NCI-H526 (cell line): ENCODE data around the gene SERINC3.

Source experiments
- DNase-seq, 2 experiments: peaks; one replicate each; lab custom pipeline; 2025; lab: John Stamatoyannopoulos, UW

SERINC3 gene

DNA sequence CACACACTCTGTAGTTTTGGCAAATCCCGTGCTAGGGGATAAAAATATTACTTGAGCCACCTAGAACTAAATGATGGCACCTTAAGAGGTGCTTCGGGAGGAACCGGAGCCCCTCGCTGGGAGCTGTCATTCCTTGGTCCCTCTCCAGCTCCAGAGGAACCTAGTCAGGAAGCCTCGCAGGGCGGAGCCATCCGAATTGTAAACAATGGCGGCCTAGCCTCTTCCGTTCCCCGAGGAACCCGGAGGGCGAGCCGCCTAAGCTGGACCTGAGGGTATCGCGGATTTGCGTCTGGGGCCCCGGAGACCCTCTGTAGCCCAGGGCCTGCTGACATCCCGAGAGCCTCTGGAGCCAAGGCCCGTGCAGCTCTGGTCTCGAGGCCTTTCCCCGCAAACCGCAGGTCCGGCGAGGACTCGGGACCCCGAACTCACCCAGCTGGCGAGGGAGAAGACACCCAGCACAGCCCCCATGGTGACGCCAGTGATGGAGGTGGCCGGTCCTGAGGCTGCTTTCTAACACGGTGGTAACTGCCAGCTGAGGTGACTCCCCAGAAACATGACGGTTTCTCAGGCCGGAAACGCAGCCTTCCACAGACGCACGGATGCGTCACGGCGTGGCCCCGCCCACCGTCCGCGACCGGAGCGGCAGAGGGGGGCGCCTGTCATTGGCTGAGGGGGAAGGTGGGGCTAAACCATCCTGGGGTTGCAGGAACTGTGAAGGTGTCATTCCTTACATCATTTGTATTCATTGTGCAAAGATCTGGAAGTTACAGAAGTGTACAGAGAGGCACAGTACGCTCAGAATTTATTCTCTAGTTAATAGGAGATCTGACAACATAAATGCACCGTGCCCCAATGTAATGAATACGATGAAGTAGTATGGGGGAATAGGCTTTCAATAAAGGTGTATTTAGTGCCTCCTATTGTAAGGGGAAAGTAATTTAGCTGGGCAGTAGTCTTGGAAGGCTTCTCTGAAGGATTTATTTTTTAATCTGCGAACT, at the start of gene SERINC3:
SERINC3 (minus strand) TSS at position 587 of the 998 bp plus-strand sequence; CDS start at position 468, 119 bp downstream.
- DNase-seq = peak; percentile 90 to 96

- DNase-seq = no peak
Measured at GRCh38 chr20:44571362-44571988, 49.6 kb upstream of the SERINC3 start.

- DNase-seq = no peak
Measured at GRCh38 chr20:44570367-44570766, 48.5 kb upstream of the SERINC3 start.

DNA sequence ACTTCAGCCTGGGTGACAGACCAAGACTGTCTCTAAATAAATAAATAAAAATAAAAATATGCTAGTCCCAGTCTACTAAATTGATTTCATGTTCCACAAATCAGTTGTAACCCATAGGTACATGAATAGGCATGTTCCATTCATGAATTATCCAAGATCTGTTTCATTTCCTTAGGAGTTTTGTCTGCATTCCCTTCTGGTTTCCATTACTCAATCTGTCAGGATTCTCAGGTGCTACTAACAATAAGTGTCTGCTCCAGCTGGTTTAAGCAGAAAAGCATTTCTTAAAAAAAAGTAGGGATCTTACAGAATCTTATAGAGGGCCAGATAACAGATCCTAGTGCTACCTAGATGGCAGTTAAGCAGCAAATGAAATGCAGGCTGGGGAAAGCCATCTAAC, 44.9 kb upstream of the SERINC3 start:
- DNase-seq = no peak

- DNase-seq = no peak
Measured at GRCh38 chr20:44566018-44566417, 44.1 kb upstream of the SERINC3 start.

- DNase-seq = no peak
Measured at GRCh38 chr20:44561876-44562275, 40.0 kb upstream of the SERINC3 start.

DNA sequence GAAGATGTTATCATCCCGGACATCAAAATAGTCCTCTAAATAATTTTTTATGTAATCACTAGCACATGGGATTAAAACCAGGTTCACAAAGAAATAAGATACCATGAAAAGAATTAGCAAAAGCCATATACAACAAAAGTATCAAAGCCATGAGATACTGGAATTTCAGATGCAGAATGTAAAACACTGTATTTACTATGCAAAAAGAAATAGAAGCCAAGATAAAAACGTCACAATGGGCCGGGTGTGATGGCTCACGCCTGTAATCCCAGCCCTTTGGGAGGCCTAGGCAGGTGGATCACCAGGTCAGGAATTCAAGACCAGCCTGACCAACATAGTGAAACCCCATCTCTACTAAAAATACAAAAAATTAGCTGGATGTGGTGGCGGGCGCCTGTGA, 38.9 kb upstream of the SERINC3 start:
- DNase-seq = peak; percentile 89 to 90

DNA sequence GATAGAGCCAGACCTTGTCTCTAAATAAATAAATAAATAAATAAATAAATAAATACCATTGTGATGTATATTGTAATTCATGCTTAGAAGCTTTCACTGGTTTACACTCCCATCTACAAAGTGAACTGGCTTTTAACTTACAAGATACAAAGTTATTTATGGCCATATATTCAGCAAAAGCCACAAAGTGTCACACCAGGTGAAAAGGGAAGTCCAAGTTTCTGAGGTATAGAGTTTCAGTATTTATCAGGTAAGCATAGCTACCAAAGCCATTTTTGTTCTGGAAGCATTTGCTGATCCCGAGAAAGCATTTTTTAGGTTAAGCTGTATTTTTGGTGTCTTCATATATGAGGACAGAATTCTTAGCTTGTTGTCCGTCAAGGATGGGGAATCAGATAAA, 38.4 kb upstream of the SERINC3 start:
- DNase-seq = peak in 1 of 2 experiments; percentile 52

GRCh38 chr20:44559302-44559701, 37.4 kb upstream of the SERINC3 start:
- DNase-seq = no peak

- DNase-seq = no peak
Measured at GRCh38 chr20:44552950-44553908, 31.4 kb upstream of the SERINC3 start.

- no peak for DNase-seq
Measured at GRCh38 chr20:44552568-44552949, 30.7 kb upstream of the SERINC3 start.

- DNase-seq = no peak
Measured at GRCh38 chr20:44552050-44552449, 30.2 kb upstream of the SERINC3 start.

DNA sequence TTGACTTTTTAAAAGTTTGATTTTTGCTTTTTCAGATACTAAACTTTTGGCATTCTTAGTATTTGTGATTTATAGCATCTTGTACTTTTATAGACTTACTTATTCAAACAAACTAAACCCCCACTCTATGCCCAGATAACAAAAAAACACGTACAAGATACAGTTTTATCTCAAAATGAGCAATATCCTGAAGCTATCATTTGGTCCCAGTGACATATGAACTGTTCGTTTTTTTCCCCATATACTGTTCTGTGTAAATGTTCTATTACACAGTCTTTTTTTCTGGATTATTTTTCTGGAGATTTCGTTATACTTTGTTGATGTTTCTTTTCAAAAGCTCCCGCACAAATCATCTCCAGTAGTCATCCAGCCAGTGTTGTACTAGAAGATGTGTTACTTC, 27.3 kb upstream of the SERINC3 start:
- DNase-seq = no peak

DNA sequence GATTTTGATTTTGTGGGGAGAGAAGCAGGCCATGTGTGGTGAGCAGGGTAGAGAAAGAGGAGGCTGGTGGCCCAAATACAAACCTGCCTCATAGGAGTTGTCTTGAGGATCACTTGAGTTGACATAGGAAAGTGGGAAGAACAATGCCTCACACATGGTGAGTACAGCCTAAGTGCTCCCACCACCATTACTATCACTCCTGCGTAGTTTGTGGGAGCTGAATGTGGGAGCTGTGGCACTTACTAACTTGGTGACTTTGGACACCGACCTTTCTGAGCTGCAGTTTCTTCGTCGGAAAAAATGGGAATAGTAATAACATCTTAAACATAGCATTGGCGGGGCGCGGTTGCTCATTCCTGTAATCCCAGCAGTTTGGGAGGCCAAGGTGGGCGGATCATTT, 25.5 kb upstream of the SERINC3 start:
- no peak for DNase-seq

GRCh38 chr20:44544263-44544662, 22.4 kb upstream of the SERINC3 start:
- no peak for DNase-seq

DNA sequence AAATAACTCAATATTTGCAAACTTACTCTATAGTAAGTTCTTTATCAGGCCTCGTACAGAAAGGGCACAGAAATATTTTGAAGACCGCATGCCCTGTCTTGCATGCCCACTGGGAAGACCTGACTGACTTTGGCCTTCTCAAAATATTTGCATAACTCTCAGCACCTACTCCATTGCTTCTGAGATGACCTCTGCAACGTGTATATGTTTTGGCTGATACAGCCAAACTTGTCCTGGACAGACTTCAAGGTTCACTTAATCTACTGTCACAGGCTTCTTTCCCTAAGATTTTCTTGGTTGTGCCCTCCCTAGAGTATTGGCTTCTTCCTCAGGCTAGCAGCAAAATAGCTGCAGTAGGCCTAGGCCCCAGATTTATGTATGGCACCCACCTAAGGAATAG, 21.5 kb upstream of the SERINC3 start:
- DNase-seq = no peak

- DNase-seq = no peak
Measured at GRCh38 chr20:44542890-44543289, 21.0 kb upstream of the SERINC3 start.

DNA sequence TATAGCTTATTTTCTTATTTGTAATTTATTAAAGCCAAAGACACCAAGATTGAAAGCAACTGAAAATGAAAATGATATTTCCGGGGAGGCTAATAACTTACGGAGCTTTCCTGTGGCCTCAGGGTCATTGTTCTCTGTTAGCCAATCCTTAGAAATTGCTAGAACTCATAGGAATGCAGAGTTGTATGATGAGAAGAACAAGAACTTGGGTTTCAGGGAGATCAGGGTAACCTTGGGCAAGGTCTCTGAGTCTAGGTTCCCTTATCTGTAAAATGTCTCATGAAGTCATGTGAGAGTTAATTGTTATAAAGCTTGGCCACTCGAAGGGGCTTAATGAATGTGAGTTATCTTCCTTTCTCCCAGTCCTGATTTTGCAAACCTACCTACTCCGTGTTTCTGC, 20.1 kb upstream of the SERINC3 start:
- DNase-seq = no peak

DNA sequence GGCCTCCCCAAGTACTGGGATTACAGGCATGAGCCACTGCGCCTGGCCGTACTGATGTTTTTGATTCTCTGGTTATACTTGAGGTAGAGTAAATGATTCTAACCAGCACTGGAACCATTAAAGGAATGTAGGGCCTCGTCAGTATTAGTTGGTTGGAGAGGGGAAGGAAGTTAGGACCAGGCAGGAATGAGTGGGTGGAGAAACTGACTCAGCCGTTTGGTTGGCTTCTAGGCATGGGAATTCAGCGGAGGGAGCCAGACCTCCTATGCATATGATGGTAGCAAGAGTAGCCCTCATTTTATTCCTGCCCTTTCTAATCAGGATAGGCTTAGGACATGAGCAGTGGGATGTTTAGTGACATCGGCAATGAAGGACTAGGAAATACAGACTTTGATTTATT, 19.0 kb upstream of the SERINC3 start:
- no peak for DNase-seq

- DNase-seq = peak in 1 of 2 experiments; percentile 10
Measured at GRCh38 chr20:44537993-44538392, 16.1 kb upstream of the SERINC3 start.

DNA sequence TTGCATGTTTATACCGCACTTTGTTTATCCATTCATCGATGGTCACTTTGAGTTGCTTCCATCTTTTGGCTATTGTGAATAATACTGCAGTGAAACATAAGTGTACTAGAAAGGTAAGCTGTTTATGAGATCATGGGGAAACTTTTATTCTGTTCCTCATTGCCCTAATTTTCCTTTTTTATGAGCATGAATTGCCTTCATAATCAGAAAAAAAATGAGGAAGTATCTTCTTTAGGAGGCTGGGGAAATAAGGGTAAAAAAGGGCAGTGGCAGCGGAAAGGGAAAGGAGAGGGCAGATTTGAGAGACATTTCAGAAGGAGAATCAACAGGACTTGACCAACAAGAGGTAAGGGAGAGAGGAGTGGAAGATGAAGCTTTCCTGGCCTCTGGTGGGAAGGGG, 14.3 kb upstream of the SERINC3 start:
- no peak for DNase-seq

DNA sequence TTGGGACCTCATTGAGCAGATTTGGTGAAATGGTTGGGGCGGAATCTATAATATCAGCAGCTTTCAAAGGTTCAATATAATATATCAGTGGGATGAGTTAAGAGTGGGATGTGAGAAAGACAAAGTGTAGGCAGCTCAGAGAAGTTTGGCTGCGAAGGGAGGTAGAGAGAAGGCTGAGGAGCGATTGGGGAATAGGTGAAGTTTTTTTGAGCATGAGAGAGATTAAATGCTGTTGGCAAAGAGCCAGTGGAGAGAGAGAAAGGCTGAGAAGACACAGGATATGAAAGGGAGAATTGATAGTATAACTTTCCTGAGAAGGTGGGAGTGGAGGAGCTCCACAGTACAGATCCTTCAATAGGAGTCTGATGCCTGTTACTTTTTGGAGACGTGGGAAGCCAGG, 12.1 kb upstream of the SERINC3 start:
- DNase-seq = no peak
